Neural progenitor cell (in vitro differentiated cells): ENCODE measurements around the gene IGSF21.

Experiments
- EZH2 ChIP-seq: fragments of 200-600 bp; sonication (generic); IDR thresholded peaks from 2 replicates; pipeline ENCODE4 v1.6.1; 2017; ENCODE audit warnings: antibody characterized with exemption, mild to moderate bottlenecking, moderate library complexity
- EZH2phosphoT487 ChIP-seq: fragments of 200-600 bp; sonication (generic); IDR thresholded peaks from 2 replicates; pipeline ENCODE4 v1.6.1; 2017; ENCODE audit warnings: antibody characterized with exemption
- TF ChIP-seq, protein P1 (sequence below): fragments of 200-600 bp; sonication (generic); IDR thresholded peaks from 2 replicates; pipeline ENCODE4 v1.5.1; 2017; ENCODE audit warnings: antibody characterized with exemption, mild to moderate bottlenecking

DNA sequence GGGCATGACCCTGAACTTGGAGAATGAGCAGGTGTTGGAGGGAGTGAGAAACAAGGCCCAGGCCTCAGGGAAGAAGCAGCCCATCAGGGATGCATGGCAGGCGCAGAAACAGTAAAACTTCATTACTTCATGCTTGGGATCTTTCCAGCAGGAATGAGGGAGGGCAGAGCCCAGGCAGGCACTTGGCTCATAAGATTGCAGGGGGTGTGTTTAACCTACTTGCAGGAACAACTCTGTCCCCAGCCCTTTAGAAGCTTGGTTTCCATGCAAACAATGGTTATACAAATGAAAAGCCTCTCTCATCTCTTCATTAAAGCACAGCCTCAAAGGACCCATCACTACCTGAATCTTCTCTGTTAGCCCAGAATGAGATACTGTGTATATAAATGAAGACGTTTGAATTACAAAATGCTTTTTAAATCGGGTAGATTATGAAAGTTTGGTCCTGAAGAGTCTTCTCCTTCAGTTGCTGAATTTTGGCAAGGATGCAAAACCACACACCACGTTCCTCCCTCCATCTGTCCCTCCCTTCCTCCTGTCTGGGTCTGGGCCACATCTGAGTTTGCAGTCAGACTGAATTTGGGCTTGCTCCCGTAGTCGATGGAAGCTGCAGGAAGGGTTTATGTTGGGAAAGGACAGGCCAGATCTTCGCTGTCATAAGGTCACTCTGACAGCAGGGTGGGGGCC lies 218.8 kb downstream of the IGSF21 start:
- TF ChIP-seq EZH2phosphoT487 (no peak), EZH2 (no peak)
- TF ChIP-seq, protein P1, sequence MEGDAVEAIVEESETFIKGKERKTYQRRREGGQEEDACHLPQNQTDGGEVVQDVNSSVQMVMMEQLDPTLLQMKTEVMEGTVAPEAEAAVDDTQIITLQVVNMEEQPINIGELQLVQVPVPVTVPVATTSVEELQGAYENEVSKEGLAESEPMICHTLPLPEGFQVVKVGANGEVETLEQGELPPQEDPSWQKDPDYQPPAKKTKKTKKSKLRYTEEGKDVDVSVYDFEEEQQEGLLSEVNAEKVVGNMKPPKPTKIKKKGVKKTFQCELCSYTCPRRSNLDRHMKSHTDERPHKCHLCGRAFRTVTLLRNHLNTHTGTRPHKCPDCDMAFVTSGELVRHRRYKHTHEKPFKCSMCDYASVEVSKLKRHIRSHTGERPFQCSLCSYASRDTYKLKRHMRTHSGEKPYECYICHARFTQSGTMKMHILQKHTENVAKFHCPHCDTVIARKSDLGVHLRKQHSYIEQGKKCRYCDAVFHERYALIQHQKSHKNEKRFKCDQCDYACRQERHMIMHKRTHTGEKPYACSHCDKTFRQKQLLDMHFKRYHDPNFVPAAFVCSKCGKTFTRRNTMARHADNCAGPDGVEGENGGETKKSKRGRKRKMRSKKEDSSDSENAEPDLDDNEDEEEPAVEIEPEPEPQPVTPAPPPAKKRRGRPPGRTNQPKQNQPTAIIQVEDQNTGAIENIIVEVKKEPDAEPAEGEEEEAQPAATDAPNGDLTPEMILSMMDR, result no peak
